Trophoblast cell (in vitro differentiated cells and primary cell): ENCODE measurements around the gene FARSA.
A peak's percentile ranks its signal among the peaks of the same experiment; 100 is the strongest.

ENCODE experiments used
- DNase-seq, 2 donors: peaks; one replicate each; pipeline ENCODE4 v3.0.0-alpha.2; 2016
- H2AFZ ChIP-seq: 2 replicates; pipeline ENCODE4 v1.6.1; 2013; ENCODE audit warnings: low read length, moderate library complexity, mild to moderate bottlenecking; ENCODE audit not compliant: insufficient read depth, poor library complexity
- H2AK5ac ChIP-seq: 2 replicates; pipeline ENCODE4 v1.6.1; 2013; ENCODE audit warnings: mild to moderate bottlenecking, low read length
- H2BK120ac ChIP-seq: 2 replicates; pipeline ENCODE4 v1.6.1; 2013; ENCODE audit warnings: low read length, mild to moderate bottlenecking, moderate library complexity; ENCODE audit not compliant: insufficient read depth, poor library complexity
- H2BK12ac ChIP-seq: 2 replicates; pipeline ENCODE4 v1.6.1; 2013; ENCODE audit warnings: mild to moderate bottlenecking, low read length, moderate library complexity
- H2BK5ac ChIP-seq: 2 replicates; pipeline ENCODE4 v1.6.1; 2013; ENCODE audit warnings: low read length, low read depth, moderate library complexity, mild to moderate bottlenecking; ENCODE audit not compliant: poor library complexity
- H3K14ac ChIP-seq: 2 replicates; pipeline ENCODE4 v1.6.1; 2013; ENCODE audit warnings: mild to moderate bottlenecking, low read length
- H3K18ac ChIP-seq: 2 replicates; pipeline ENCODE4 v1.6.1; 2013; ENCODE audit warnings: mild to moderate bottlenecking, low read length
- H3K23ac ChIP-seq: 2 replicates; pipeline ENCODE4 v1.6.1; 2013; ENCODE audit warnings: low read length
- H3K27ac ChIP-seq: 2 replicates; pipeline ENCODE4 v1.5.1; 2013; ENCODE audit warnings: low read depth, mild to moderate bottlenecking, inconsistent platforms, low read length, moderate library complexity
- H3K27me3 ChIP-seq: 2 replicates; pipeline ENCODE4 v1.6.1; 2013; ENCODE audit warnings: inconsistent platforms, mild to moderate bottlenecking, low read length, moderate library complexity; ENCODE audit not compliant: insufficient read depth
- H3K36me3 ChIP-seq, 2 experiments: 1 replicate in 1 of 2; 2 replicates in 1 of 2; pipeline ENCODE4 v1.6.1; 2013; ENCODE audit warnings: low read length in 2 of 2, mild to moderate bottlenecking in 2 of 2, moderate library complexity in 1 of 2; ENCODE audit not compliant: insufficient read depth in 2 of 2, control insufficient read depth in 1 of 2
- H3K4ac ChIP-seq: 2 replicates; pipeline ENCODE4 v1.6.1; 2013; ENCODE audit warnings: low read depth, mild to moderate bottlenecking, low read length, moderate library complexity
- H3K4me1 ChIP-seq, 2 experiments: 1 replicate in 1 of 2; 2 replicates in 1 of 2; pipeline ENCODE4 v1.6.1; 2013; ENCODE audit warnings: low read length in 2 of 2, mild to moderate bottlenecking in 2 of 2, moderate library complexity in 1 of 2; ENCODE audit not compliant: insufficient read depth in 2 of 2, control insufficient read depth in 1 of 2
- H3K4me2 ChIP-seq: 2 replicates; pipeline ENCODE4 v1.6.1; 2013; ENCODE audit warnings: inconsistent platforms, mild to moderate bottlenecking, low read length, moderate library complexity
- H3K4me3 ChIP-seq: 2 replicates; pipeline ENCODE4 v1.5.1; 2013; ENCODE audit warnings: mild to moderate bottlenecking, low read depth, low read length, inconsistent platforms
- H3K79me1 ChIP-seq: one replicate; pipeline ENCODE4 v1.6.1; 2013; ENCODE audit warnings: low read length
- H3K79me2 ChIP-seq: 2 replicates; pipeline ENCODE4 v1.6.1; 2013; ENCODE audit warnings: low read length, mild to moderate bottlenecking; ENCODE audit not compliant: control insufficient read depth, insufficient read depth, poor library complexity
- H3K9ac ChIP-seq: 2 replicates; pipeline ENCODE4 v1.6.1; 2013; ENCODE audit warnings: mild to moderate bottlenecking, low read length
- H3K9me3 ChIP-seq: 2 replicates; pipeline ENCODE4 v1.6.1; 2013; ENCODE audit warnings: low read depth, mild to moderate bottlenecking, control low read depth, inconsistent platforms, low read length; ENCODE audit not compliant: insufficient read depth
- H4K12ac ChIP-seq: 2 replicates; pipeline ENCODE4 v1.6.1; 2013; ENCODE audit warnings: low read depth, mild to moderate bottlenecking, low read length, moderate library complexity
- H4K8ac ChIP-seq: 2 replicates; pipeline ENCODE4 v1.6.1; 2013; ENCODE audit warnings: low read depth, mild to moderate bottlenecking, low read length, moderate library complexity
- H4K91ac ChIP-seq: one replicate; pipeline ENCODE4 v1.6.1; 2013; ENCODE audit warnings: low read depth, mild to moderate bottlenecking, low read length, moderate library complexity
- WGBS: extraction: QIAGEN DNeasy Blood & Tissue Kit; methylation state at CpG from one replicate; pipeline ENCODE4 v1.1.7; 2013; ENCODE audit warnings: missing lambda C conversion rate; ENCODE audit not compliant: insufficient read length, insufficient coverage; ENCODE audit errors: extremely low coverage; 5-methylcytosine and 5-hydroxymethylcytosine counted together

Gene FARSA

GRCh38 chr19:12945479-12946091 is 12.1 kb upstream of the FARSA start, which contains the start of gene RAD23A:
Gene RAD23A (plus strand): TSS chr19:12945862. CDS start chr19:12945949, 87 bp downstream.
- H3K14ac ChIP-seq, result peak within 1 kb of the TSS; percentile 73
- peak within 1 kb of the TSS; percentile 95 for H3K4me2 ChIP-seq
- WGBS, result no CpG with 5 or more reads among the region's 62 CpGs
- H2AFZ ChIP-seq, result peak within 1 kb of the TSS; percentile 43
- H3K4me1 ChIP-seq, result peaks cover 5 to 10% of the 10 kb centered on the region in 2 experiments
- DNase-seq, result peak; percentile 99 to 100
- H4K91ac ChIP-seq, result peak within 1 kb of the TSS; percentile 86
- peak within 1 kb of the TSS; percentile 72 for H4K12ac ChIP-seq
- H3K27ac ChIP-seq, result peak within 1 kb of the TSS; percentile 98
- H3K79me2 ChIP-seq, result peaks cover 4% of the 10 kb centered on the region
- H2AK5ac ChIP-seq, result peak within 1 kb of the TSS; percentile 55
- H3K9ac ChIP-seq, result peak within 1 kb of the TSS; percentile 98
- H4K8ac ChIP-seq, result peak within 1 kb of the TSS; percentile 79
- peak within 1 kb of the TSS; percentile 54 for H2BK120ac ChIP-seq
- H3K4ac ChIP-seq, result peak within 1 kb of the TSS; percentile 61
- H3K27me3 ChIP-seq, result no peaks in the 10 kb centered on the region
- no peak within 1 kb of the TSS for H2BK12ac ChIP-seq
- H3K4me3 ChIP-seq, result peak within 1 kb of the TSS; percentile 97
- H3K18ac ChIP-seq, result peak within 1 kb of the TSS; percentile 73
- H3K9me3 ChIP-seq, result peaks cover 2% of the 10 kb centered on the region
- H2BK5ac ChIP-seq, result peak within 1 kb of the TSS; percentile 84
- peaks cover 8% of the 10 kb centered on the region for H3K79me1 ChIP-seq
- no peak within 1 kb of the TSS for H3K23ac ChIP-seq
- H3K36me3 ChIP-seq, result peaks cover 64 to 68% of the 10 kb centered on the region in 2 experiments

DNA sequence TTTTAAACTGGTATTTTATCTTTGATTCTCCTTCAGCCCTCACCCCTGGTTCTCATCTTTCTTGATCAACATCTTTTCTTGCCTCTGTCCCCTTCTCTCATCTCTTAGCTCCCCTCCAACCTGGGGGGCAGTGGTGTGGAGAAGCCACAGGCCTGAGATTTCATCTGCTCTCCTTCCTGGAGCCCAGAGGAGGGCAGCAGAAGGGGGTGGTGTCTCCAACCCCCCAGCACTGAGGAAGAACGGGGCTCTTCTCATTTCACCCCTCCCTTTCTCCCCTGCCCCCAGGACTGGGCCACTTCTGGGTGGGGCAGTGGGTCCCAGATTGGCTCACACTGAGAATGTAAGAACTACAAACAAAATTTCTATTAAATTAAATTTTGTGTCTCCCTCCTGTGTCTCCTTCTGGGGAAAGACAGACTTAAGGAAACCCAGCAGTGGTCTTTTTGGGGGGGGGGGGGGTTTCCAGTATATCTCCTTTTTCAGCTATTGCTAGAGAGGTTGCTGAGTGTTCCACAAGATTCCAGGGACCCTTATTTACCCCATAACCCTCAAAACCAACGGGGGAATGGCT is 10.7 kb upstream of the FARSA start:
- Histone ChIP-seq H3K4me1 (peaks cover 11 to 18% of the 10 kb centered on the region in 2 experiments), H2BK120ac (no peak overlapping the region), H3K9me3 (peaks cover 2% of the 10 kb centered on the region), H2BK5ac (no peak overlapping the region), H3K4me3 (no peak overlapping the region), H3K27ac (peak overlapping the region; percentile 27), H3K18ac (no peak overlapping the region), H3K27me3 (no peaks in the 10 kb centered on the region), H2AFZ (no peak overlapping the region), H3K79me2 (peaks cover 14% of the 10 kb centered on the region), H3K14ac (no peak overlapping the region), H3K36me3 (peaks cover 62 to 67% of the 10 kb centered on the region in 2 experiments), H4K91ac (no peak overlapping the region), H2AK5ac (no peak overlapping the region), H2BK12ac (no peak overlapping the region), H3K9ac (no peak overlapping the region), H3K23ac (no peak overlapping the region), H4K12ac (no peak overlapping the region), H3K4me2 (no peak overlapping the region), H3K79me1 (peaks cover 11% of the 10 kb centered on the region), H4K8ac (no peak overlapping the region), H3K4ac (no peak overlapping the region)
- DNase-seq, result no peak
- WGBS, result no CpG with 5 or more reads among the region's 2 CpGs

DNA sequence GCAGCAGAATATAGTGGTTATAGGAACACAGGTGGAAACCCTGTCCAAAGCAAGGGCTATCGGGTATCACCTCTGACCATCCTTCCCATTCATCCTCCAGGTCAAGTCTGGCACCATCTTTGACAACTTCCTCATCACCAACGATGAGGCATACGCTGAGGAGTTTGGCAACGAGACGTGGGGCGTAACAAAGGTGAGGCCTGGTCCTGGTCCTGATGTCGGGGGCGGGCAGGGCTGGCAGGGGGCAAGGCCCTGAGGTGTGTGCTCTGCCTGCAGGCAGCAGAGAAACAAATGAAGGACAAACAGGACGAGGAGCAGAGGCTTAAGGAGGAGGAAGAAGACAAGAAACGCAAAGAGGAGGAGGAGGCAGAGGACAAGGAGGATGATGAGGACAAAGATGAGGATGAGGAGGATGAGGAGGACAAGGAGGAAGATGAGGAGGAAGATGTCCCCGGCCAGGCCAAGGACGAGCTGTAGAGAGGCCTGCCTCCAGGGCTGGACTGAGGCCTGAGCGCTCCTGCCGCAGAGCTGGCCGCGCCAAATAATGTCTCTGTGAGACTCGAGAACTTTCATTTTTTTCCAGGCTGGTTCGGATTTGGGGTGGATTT is 10.0 kb upstream of the FARSA start:
- Histone ChIP-seq H4K91ac (no peak overlapping the region), H3K14ac (no peak overlapping the region), H3K79me2 (peaks cover 21% of the 10 kb centered on the region), H3K9me3 (peaks cover 3% of the 10 kb centered on the region), H3K18ac (no peak overlapping the region), H3K36me3 (peaks cover 56 to 62% of the 10 kb centered on the region in 2 experiments), H4K8ac (no peak overlapping the region), H2AK5ac (no peak overlapping the region), H3K9ac (no peak overlapping the region), H2BK12ac (no peak overlapping the region), H3K27ac (no peak overlapping the region), H3K4me3 (no peak overlapping the region), H2BK120ac (no peak overlapping the region), H3K4me1 (peaks cover 11 to 18% of the 10 kb centered on the region in 2 experiments), H2BK5ac (no peak overlapping the region), H3K79me1 (peaks cover 16% of the 10 kb centered on the region), H3K27me3 (no peaks in the 10 kb centered on the region), H3K4me2 (no peak overlapping the region), H3K4ac (peak overlapping the region; percentile 6), H3K23ac (no peak overlapping the region), H4K12ac (peak overlapping the region; percentile 11), H2AFZ (no peak overlapping the region)
- DNase-seq, result no peak
- no CpG with 5 or more reads among the region's 18 CpGs for WGBS

DNA sequence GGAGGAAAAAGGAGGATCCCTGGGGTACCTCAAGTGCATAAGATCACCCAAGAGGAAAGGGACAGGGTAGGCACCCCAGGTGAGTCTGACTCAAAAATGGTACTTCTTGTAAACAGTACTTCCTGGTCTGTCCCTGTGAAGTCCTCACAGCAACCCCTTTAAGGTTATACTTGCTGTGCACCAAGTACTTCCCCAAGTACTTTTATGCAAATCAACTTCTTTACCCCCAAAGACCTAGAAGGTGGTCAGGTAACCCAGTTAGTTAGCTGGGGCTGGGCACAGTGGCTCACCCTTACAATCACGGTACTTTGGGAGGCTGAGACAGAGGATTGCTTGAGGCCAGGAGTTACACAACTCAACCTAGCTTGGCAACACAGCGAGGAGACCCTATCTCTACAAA is 7.4 kb upstream of the FARSA start:
- no peak overlapping the region for H3K23ac ChIP-seq
- no peaks in the 10 kb centered on the region for H3K27me3 ChIP-seq
- no peak overlapping the region for H2BK5ac ChIP-seq
- WGBS, result no CpG with 5 or more reads among the region's 2 CpGs
- H3K4me1 ChIP-seq, result peaks cover 18 to 22% of the 10 kb centered on the region in 2 experiments
- H3K79me1 ChIP-seq, result peaks cover 18% of the 10 kb centered on the region
- H3K4me3 ChIP-seq, result no peak overlapping the region
- H3K18ac ChIP-seq, result no peak overlapping the region
- peak overlapping the region; percentile 25 for H3K27ac ChIP-seq
- no peak overlapping the region for H4K91ac ChIP-seq
- no peak overlapping the region for H2AK5ac ChIP-seq
- H2AFZ ChIP-seq, result no peak overlapping the region
- H4K8ac ChIP-seq, result no peak overlapping the region
- DNase-seq, result no peak
- H3K79me2 ChIP-seq, result peaks cover 22% of the 10 kb centered on the region
- H3K9ac ChIP-seq, result no peak overlapping the region
- no peak overlapping the region for H3K14ac ChIP-seq
- peaks cover 47 to 52% of the 10 kb centered on the region in 2 experiments for H3K36me3 ChIP-seq
- no peak overlapping the region for H4K12ac ChIP-seq
- H2BK120ac ChIP-seq, result no peak overlapping the region
- H3K4ac ChIP-seq, result no peak overlapping the region
- H3K9me3 ChIP-seq, result peaks cover 2% of the 10 kb centered on the region
- H3K4me2 ChIP-seq, result peak overlapping the region; percentile 52
- H2BK12ac ChIP-seq, result no peak overlapping the region
